ENCODE results near the gene CDC14A.

Gene CDC14A

DNA sequence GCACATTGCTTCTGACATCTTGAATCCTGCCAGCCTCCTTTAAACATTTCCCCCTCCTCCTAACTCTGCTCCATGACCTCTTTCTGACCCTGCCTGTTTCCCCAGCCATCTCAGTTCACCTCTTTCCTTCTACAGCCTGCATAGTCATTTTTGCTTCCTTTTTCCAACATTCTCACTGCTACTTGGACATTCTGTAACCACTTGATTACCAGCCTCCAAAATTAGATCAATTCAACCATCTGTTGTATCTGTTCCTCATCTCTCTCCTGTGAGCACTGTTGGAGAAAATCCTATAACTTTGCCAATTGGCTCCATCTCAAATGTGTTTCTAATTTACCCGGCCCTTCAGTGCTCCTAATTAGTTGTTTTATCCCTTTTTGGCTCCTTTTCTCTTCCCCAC lies 158.1 kb downstream of the CDC14A start:
- Histone ChIP-seq H2AFZ (ENCODE audit: insufficient read depth, low read length, poor library complexity) (no peak overlapping the region), H4K12ac (ENCODE audit: low read depth, low read length) (no peak overlapping the region), H3K9me3 (ENCODE audit: insufficient read depth, low read depth, low read length) (no peaks in the 10 kb centered on the region), H3K4me1 (ENCODE audit: control insufficient read depth in 1 of 2, insufficient read depth in 2 of 2, low read length in 2 of 2) (no peaks in the 10 kb centered on the region), H3K18ac (ENCODE audit: low read length) (no peak overlapping the region), H2BK120ac (ENCODE audit: insufficient read depth, low read length, poor library complexity) (no peak overlapping the region), H3K79me1 (ENCODE audit: low read length) (no peaks in the 10 kb centered on the region), H2AK5ac (ENCODE audit: low read length) (no peak overlapping the region), H3K36me3 (ENCODE audit: control insufficient read depth in 1 of 2, insufficient read depth in 2 of 2, low read length in 2 of 2) (peaks cover 4 to 14% of the 10 kb centered on the region in 2 experiments), H3K4me3 (ENCODE audit: low read depth, low read length) (no peak overlapping the region), H2BK5ac (ENCODE audit: low read depth, low read length, poor library complexity) (no peak overlapping the region), H3K27ac (ENCODE audit: low read depth, low read length) (no peak overlapping the region), H3K79me2 (ENCODE audit: control insufficient read depth, insufficient read depth, low read length, poor library complexity) (no peaks in the 10 kb centered on the region), H3K9ac (ENCODE audit: low read length) (no peak overlapping the region), H3K14ac (ENCODE audit: low read length) (no peak overlapping the region), H3K4ac (ENCODE audit: low read depth, low read length) (no peak overlapping the region), H3K23ac (ENCODE audit: low read length) (no peak overlapping the region), H4K91ac (ENCODE audit: low read depth, low read length) (no peak overlapping the region), H4K8ac (ENCODE audit: low read depth, low read length) (no peak overlapping the region), H2BK12ac (ENCODE audit: low read length) (no peak overlapping the region), H3K27me3 (ENCODE audit: insufficient read depth, low read length) (no peaks in the 10 kb centered on the region), H3K4me2 (ENCODE audit: low read length) (no peak overlapping the region)
- no CpG with 5 or more reads among the region's 1 CpG for WGBS (ENCODE audit: extremely low coverage, insufficient coverage, insufficient read length)
- no peak for DNase-seq

DNA sequence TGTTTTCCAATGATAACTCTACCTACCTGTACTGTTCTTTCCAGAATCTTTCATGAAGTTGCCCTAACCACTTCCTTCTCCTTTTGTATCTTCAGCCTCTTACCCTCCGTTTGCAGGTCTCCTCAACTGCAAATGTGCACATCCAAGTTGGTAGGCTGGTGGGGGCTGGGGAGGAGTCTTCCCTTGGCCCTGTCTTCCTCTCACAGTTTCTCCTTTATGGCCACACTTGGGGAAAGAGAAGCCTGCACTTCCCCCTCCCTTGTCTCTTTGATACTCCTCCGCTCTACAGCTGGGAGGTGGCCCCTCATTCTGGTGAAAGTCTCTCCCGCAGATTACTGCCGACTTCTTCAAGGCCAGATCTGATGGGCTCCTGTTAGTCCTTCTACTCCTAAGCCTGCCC lies 158.8 kb downstream of the CDC14A start:
- no peak overlapping the region for H3K27ac ChIP-seq (ENCODE audit: low read depth, low read length)
- no peak overlapping the region for H3K9ac ChIP-seq (ENCODE audit: low read length)
- no peak overlapping the region for H3K4me3 ChIP-seq (ENCODE audit: low read depth, low read length)
- H2BK5ac ChIP-seq (ENCODE audit: low read depth, low read length, poor library complexity), result no peak overlapping the region
- H3K79me2 ChIP-seq (ENCODE audit: control insufficient read depth, insufficient read depth, low read length, poor library complexity), result no peaks in the 10 kb centered on the region
- H4K91ac ChIP-seq (ENCODE audit: low read depth, low read length), result no peak overlapping the region
- no peaks in the 10 kb centered on the region for H3K27me3 ChIP-seq (ENCODE audit: insufficient read depth, low read length)
- H3K79me1 ChIP-seq (ENCODE audit: low read length), result no peaks in the 10 kb centered on the region
- no peak for DNase-seq
- no peak overlapping the region for H4K12ac ChIP-seq (ENCODE audit: low read depth, low read length)
- H3K18ac ChIP-seq (ENCODE audit: low read length), result no peak overlapping the region
- H3K36me3 ChIP-seq (ENCODE audit: control insufficient read depth in 1 of 2, insufficient read depth in 2 of 2, low read length in 2 of 2), result peaks cover 2 to 11% of the 10 kb centered on the region in 2 experiments
- no peak overlapping the region for H3K14ac ChIP-seq (ENCODE audit: low read length)
- H3K4me2 ChIP-seq (ENCODE audit: low read length), result no peak overlapping the region
- H2BK12ac ChIP-seq (ENCODE audit: low read length), result no peak overlapping the region
- no CpG with 5 or more reads among the region's 4 CpGs for whole genome bisulfite sequencing (ENCODE audit: extremely low coverage, insufficient coverage, insufficient read length)
- no peak overlapping the region for H2AK5ac ChIP-seq (ENCODE audit: low read length)
- H4K8ac ChIP-seq (ENCODE audit: low read depth, low read length), result no peak overlapping the region
- H3K4ac ChIP-seq (ENCODE audit: low read depth, low read length), result no peak overlapping the region
- H3K9me3 ChIP-seq (ENCODE audit: insufficient read depth, low read depth, low read length), result no peaks in the 10 kb centered on the region
- no peak overlapping the region for H2AFZ ChIP-seq (ENCODE audit: insufficient read depth, low read length, poor library complexity)
- H3K4me1 ChIP-seq (ENCODE audit: control insufficient read depth in 1 of 2, insufficient read depth in 2 of 2, low read length in 2 of 2), result no peaks in the 10 kb centered on the region
- no peak overlapping the region for H2BK120ac ChIP-seq (ENCODE audit: insufficient read depth, low read length, poor library complexity)
- no peak overlapping the region for H3K23ac ChIP-seq (ENCODE audit: low read length)

DNA sequence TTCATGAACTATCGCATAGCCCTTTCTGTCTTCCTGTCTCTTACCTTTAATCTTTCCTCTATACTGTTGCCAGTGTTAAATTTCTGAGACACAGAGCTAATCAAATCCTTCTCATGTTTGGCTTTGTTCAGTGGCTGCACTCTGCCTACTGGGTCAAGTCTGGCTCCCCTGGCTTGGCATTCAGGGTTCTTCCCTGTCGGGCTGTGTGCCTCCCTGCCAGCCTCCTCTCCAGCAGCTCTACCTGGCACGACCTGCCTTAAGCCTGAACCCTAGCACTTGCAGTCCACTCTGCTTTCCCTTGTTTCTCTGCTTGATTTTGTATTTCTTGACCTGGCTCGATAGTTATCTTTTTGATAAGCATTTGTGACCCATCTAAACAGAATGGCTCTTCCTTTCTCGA lies 159.5 kb downstream of the CDC14A start:
- Histone ChIP-seq H3K9me3 (ENCODE audit: insufficient read depth, low read depth, low read length) (no peaks in the 10 kb centered on the region), H4K12ac (ENCODE audit: low read depth, low read length) (no peak overlapping the region)

DNA sequence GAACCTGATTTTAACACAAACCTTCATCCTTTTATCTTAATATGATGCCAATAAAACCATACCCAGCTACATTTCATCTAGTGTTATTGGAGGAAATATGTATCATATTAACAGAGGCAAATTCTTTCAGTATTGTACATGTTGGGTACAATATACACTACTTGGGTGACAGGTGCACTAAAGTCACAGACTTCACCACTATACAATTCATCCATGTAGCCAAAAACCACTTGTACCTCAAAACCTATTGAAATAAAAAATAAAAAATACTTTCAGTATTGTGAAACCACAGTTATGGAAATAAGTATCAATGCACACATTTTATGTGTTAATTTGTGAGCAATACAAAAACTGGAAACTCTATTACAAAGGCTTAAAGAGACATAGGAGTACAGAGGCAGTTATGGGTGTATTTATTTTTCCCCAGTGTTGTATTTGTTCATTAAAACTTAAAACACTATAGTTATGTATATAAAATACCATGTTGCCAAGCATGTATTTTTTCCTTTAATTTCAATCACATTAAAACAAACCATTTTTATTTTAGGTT lies 160.6 kb downstream of the CDC14A start:
- Histone ChIP-seq H3K36me3 (ENCODE audit: control insufficient read depth in 1 of 2, insufficient read depth in 2 of 2, low read length in 2 of 2) (peaks cover 2 to 11% of the 10 kb centered on the region in 2 experiments), H3K27me3 (ENCODE audit: insufficient read depth, low read length) (no peaks in the 10 kb centered on the region), H4K91ac (ENCODE audit: low read depth, low read length) (no peak overlapping the region), H2BK5ac (ENCODE audit: low read depth, low read length, poor library complexity) (no peak overlapping the region), H2BK12ac (ENCODE audit: low read length) (no peak overlapping the region), H3K23ac (ENCODE audit: low read length) (no peak overlapping the region), H3K4ac (ENCODE audit: low read depth, low read length) (no peak overlapping the region), H2AFZ (ENCODE audit: insufficient read depth, low read length, poor library complexity) (no peak overlapping the region), H3K4me1 (ENCODE audit: control insufficient read depth in 1 of 2, insufficient read depth in 2 of 2, low read length in 2 of 2) (no peaks in the 10 kb centered on the region), H2AK5ac (ENCODE audit: low read length) (no peak overlapping the region), H4K12ac (ENCODE audit: low read depth, low read length) (no peak overlapping the region), H3K18ac (ENCODE audit: low read length) (no peak overlapping the region), H3K79me2 (ENCODE audit: control insufficient read depth, insufficient read depth, low read length, poor library complexity) (no peaks in the 10 kb centered on the region), H3K4me2 (ENCODE audit: low read length) (no peak overlapping the region), H3K14ac (ENCODE audit: low read length) (no peak overlapping the region), H3K4me3 (ENCODE audit: low read depth, low read length) (no peak overlapping the region), H4K8ac (ENCODE audit: low read depth, low read length) (no peak overlapping the region), H3K9ac (ENCODE audit: low read length) (no peak overlapping the region), H2BK120ac (ENCODE audit: insufficient read depth, low read length, poor library complexity) (no peak overlapping the region), H3K79me1 (ENCODE audit: low read length) (no peaks in the 10 kb centered on the region), H3K27ac (ENCODE audit: low read depth, low read length) (no peak overlapping the region), H3K9me3 (ENCODE audit: insufficient read depth, low read depth, low read length) (no peaks in the 10 kb centered on the region)
- no peak for DNase-seq

More for the DNA sequence above, 159.5 kb downstream of the CDC14A start:
- Histone ChIP-seq H2BK5ac (ENCODE audit: low read depth, low read length, poor library complexity) (no peak overlapping the region), H3K4me3 (ENCODE audit: low read depth, low read length) (no peak overlapping the region), H4K91ac (ENCODE audit: low read depth, low read length) (no peak overlapping the region), H3K4me1 (ENCODE audit: control insufficient read depth in 1 of 2, insufficient read depth in 2 of 2, low read length in 2 of 2) (no peaks in the 10 kb centered on the region), H3K23ac (ENCODE audit: low read length) (no peak overlapping the region), H3K36me3 (ENCODE audit: control insufficient read depth in 1 of 2, insufficient read depth in 2 of 2, low read length in 2 of 2) (peaks cover 2 to 11% of the 10 kb centered on the region in 2 experiments), H3K4ac (ENCODE audit: low read depth, low read length) (no peak overlapping the region), H2AK5ac (ENCODE audit: low read length) (no peak overlapping the region), H2BK12ac (ENCODE audit: low read length) (no peak overlapping the region), H3K27me3 (ENCODE audit: insufficient read depth, low read length) (no peaks in the 10 kb centered on the region), H3K27ac (ENCODE audit: low read depth, low read length) (no peak overlapping the region), H2AFZ (ENCODE audit: insufficient read depth, low read length, poor library complexity) (no peak overlapping the region), H3K4me2 (ENCODE audit: low read length) (no peak overlapping the region), H2BK120ac (ENCODE audit: insufficient read depth, low read length, poor library complexity) (no peak overlapping the region), H3K14ac (ENCODE audit: low read length) (no peak overlapping the region), H4K8ac (ENCODE audit: low read depth, low read length) (no peak overlapping the region), H3K18ac (ENCODE audit: low read length) (no peak overlapping the region), H3K79me2 (ENCODE audit: control insufficient read depth, insufficient read depth, low read length, poor library complexity) (no peaks in the 10 kb centered on the region), H3K9ac (ENCODE audit: low read length) (no peak overlapping the region), H3K79me1 (ENCODE audit: low read length) (no peaks in the 10 kb centered on the region)
- WGBS (ENCODE audit: extremely low coverage, insufficient coverage, insufficient read length), result no CpG with 5 or more reads among the region's 5 CpGs
- DNase-seq, result no peak
